Measurements from ENCODE around the gene HSPA5. TPM values are rescaled to one million over a fixed set of nuclear protein-coding genes. Genes with fewer than 3 reads are reported as not detected.
"Not testable (repeated sequence)": the region's sequence is repeated elsewhere in the genome, so short reads cannot be mapped to it uniquely, and the experiment has no call there.

The HSPA5 gene
- polyA plus RNA-seq, 2 of the 4 experiments (the other 2 are of a cell fraction) = 227 to 557 TPM

DNA sequence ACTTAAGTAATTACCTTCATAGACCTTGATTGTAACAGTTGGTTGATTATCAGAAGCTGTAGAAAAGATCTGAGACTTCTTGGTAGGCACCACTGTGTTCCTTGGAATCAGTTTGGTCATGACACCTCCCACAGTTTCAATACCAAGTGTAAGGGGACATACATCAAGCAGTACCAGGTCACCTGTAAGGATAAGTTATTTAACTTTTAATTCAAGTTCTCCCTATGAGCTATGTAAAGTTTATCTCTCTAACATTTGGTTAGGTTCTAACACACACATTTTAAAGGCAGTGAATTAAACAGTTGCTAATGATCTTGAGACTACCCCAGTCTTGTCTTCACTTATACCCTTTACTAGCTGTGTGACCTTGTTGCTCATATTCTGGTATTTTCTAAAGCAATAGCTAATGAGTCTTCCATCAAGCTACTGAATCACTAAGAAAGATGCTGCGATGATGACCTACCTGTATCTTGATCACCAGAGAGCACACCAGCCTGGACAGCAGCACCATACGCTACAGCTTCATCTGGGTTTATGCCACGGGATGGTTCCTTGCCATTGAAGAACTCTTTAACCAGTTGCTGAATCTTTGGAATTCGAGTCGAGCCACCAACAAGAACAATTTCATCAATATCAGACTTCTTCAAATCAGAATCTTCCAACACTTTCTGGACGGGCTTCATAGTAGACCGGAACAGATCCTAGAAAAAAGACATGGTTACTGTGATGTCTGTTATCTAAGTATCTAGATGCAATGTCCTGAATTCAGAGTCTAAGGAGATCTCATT is 2.8 kb downstream of the HSPA5 start:
- POLR2A ChIA-PET = no interaction called here
- Histone ChIP-seq H3K9me3 (no peaks in the 10 kb centered on the region), H3K4me3 (peak overlapping the region; percentile 73; the same call in 2 of the 3 replicates), H3K4me1 (peaks cover 63% of the 10 kb centered on the region), H3K4me2 (peak overlapping the region; percentile 80), H3K27ac (no peak overlapping the region)
- CTCF ChIA-PET = interaction anchor here (0.7 to 1.1 kb wide), 2 partner anchors 94 to 137 kb away, joined by 3 read pairs; no protein-coding TSS in a partner anchor
- no peak for DNase-seq (ENCODE audit: low read depth in 1 of 2, low spot score in 1 of 2)
- WGBS (ENCODE audit: missing lambda C conversion rate) = 77% methylated on average over 7 of the region's 7 CpGs
- no peak for ATAC-seq
- TF ChIP-seq, protein P1, sequence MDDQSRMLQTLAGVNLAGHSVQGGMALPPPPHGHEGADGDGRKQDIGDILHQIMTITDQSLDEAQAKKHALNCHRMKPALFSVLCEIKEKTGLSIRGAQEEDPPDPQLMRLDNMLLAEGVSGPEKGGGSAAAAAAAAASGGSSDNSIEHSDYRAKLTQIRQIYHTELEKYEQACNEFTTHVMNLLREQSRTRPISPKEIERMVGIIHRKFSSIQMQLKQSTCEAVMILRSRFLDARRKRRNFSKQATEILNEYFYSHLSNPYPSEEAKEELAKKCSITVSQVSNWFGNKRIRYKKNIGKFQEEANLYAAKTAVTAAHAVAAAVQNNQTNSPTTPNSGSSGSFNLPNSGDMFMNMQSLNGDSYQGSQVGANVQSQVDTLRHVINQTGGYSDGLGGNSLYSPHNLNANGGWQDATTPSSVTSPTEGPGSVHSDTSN (IDR thresholded peaks at IDR 0.05) = no peak
- TF ChIP-seq BHLHE40 (IDR thresholded peaks at IDR 0.05; ENCODE audit: low read depth, low read length) = no peak
- TF ChIP-seq NPAS2 (CRISPR knock-in tag; IDR thresholded peaks at IDR 0.05; ENCODE audit: borderline replicate concordance) = no peak
- no peak for TF ChIP-seq RNF2 (IDR thresholded peaks at IDR 0.05; ENCODE audit: borderline replicate concordance, low read depth)
- TF ChIP-seq CEBPB (IDR thresholded peaks at IDR 0.05) = no peak
- TF ChIP-seq, protein P2, sequence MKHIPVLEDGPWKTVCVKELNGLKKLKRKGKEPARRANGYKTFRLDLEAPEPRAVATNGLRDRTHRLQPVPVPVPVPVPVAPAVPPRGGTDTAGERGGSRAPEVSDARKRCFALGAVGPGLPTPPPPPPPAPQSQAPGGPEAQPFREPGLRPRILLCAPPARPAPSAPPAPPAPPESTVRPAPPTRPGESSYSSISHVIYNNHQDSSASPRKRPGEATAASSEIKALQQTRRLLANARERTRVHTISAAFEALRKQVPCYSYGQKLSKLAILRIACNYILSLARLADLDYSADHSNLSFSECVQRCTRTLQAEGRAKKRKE (CRISPR knock-in tag; IDR thresholded peaks at IDR 0.05; ENCODE audit: low read depth) = no peak
- no peak for TF ChIP-seq CBX8 (IDR thresholded peaks at IDR 0.05)
- TF ChIP-seq JUNB (IDR thresholded peaks at IDR 0.05) = no peak
- no peak for TF ChIP-seq RCOR1 (IDR thresholded peaks at IDR 0.05; ENCODE audit: low read depth, low read length)
- no peak for FAIRE-seq

DNA sequence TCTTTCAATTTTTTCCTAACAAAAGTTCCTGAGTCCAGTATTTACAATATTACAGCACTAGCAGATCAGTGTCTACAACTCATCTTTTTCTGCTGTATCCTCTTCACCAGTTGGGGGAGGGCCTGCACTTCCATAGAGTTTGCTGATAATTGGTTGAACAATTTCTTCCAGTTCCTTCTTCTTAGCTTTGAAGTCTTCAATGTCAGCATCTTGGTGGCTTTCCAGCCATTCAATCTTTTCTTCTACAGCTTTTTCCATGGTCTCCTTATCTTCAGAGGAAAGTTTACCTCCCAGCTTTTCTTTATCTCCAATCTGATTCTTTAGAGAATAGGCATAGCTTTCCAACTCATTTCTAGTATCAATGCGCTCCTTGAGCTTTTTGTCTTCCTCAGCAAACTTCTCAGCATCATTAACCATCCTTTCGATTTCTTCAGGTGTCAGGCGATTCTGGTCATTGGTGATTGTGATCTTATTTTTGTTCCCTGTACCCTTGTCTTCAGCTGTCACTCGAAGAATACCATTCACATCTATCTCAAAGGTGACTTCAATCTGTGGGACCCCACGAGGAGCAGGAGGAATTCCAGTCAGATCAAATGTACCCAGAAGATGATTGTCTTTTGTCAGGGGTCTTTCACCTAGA is 4.5 kb downstream of the HSPA5 start:
- ATAC-seq; DNase-seq (ENCODE audit: low read depth in 1 of 2, low spot score in 1 of 2); H3K27ac ChIP-seq; H3K4me3 ChIP-seq; FAIRE-seq; H3K9me3 ChIP-seq: not testable (repeated sequence)
- POLR2A ChIA-PET = interaction anchor here (0.6 to 0.7 kb wide), 2 partner anchors 11 to 24 kb away, joined by 3 to 5 read pairs; no protein-coding TSS in a partner anchor
- Histone ChIP-seq H3K4me2 (peak overlapping the region; percentile 80), H3K4me1 (peaks cover 53% of the 10 kb centered on the region)
- 84% methylated on average over 5 of the region's 5 CpGs for WGBS (ENCODE audit: missing lambda C conversion rate)
- CTCF ChIA-PET = interaction anchor here (0.8 to 1.1 kb wide), 3 partner anchors 20 to 125 kb away, joined by 3 to 4 read pairs (median 3); no protein-coding TSS in a partner anchor
- TF ChIP-seq RAD21 (conservative IDR thresholded peaks at IDR 0.05 in 1 of 2, IDR thresholded peaks at IDR 0.05 in 1 of 2) = 0 out of 5 replicates have a peak, but pooled peaks have one; percentile 7 to 10

DNA sequence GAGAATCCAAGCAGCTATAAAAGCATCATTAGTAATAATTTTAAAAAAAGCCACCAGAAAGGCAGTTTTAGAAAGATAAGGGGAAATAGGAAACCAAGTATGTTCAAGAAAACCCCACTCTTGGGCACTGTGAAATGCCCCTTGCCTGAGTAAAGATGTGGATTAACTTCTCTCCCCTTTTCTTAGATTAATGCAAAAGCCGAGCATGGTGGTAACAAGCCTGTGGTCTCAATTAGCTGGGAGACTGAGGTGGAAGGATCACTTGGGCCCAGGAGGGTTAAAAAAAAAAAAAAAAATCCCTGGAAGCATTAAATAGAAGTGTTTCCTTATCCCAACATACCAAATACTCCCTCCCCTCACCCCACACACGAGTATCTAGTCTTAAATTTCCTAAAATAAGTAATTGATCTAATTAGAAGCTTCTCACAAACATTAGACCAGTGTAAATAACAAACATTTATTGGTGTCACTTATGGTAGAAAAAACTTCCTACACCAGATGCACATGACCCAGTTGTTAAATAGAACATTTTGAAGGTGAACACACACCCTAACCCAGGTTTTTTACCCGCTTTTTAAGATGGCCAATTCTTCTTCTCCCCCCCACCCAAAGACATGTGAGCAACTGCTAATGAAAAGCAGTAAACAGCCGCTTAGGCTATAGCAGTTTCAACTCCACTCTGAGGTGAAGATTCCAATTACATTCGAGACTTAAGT is 5.2 kb downstream of the HSPA5 start:
- 78% methylated on average over 5 of the region's 5 CpGs for WGBS (ENCODE audit: missing lambda C conversion rate)
- DNase-seq (ENCODE audit: low read depth in 1 of 2, low spot score in 1 of 2) (no peak), FAIRE-seq (no peak), ATAC-seq (no peak)
- no peaks in the 10 kb centered on the region for H3K9me3 ChIP-seq
- no peak overlapping the region for H3K4me3 ChIP-seq
- H3K4me2 ChIP-seq = peak overlapping the region; percentile 80
- TF ChIP-seq CEBPB (IDR thresholded peaks at IDR 0.05) (no peak), RAD21 (conservative IDR thresholded peaks at IDR 0.05 in 1 of 2, IDR thresholded peaks at IDR 0.05 in 1 of 2) (no peak), RCOR1 (IDR thresholded peaks at IDR 0.05; ENCODE audit: low read depth, low read length) (no peak)
- H3K27ac ChIP-seq = no peak overlapping the region
- H3K4me1 ChIP-seq = peaks cover 53% of the 10 kb centered on the region
- ChIA-PET POLR2A (interaction anchor here (0.6 to 0.7 kb wide), 2 partner anchors 10 to 23 kb away, joined by 3 to 5 read pairs; no protein-coding TSS in a partner anchor), CTCF (interaction anchor here (1.1 kb wide), 2 partner anchors 20 to 126 kb away, joined by 3 to 4 read pairs; no protein-coding TSS in a partner anchor)

DNA sequence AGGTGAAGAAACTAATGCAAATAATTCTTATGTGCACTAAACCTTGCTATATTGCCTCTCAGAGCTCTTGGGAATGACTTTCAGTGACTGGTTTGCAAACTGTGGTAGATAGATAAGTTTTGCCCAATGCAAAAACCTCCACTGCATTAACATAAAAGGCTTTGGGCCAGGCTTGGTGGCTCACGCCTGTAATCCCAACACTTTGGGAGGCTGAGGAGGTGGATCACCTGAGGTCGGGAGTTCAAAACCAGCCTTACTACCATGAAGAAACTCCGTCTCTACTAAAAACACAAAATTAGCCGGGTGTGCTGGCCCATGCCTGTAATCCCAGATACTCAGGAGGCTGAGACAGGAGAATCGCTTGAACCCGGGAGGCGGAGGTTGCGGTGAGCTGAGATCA is 7.0 kb downstream of the HSPA5 start:
- ChIA-PET POLR2A (interaction anchor here (1.0 to 4.8 kb wide), 3 partner anchors 7 to 34 kb away, joined by 4 to 30 read pairs (median 6); partner anchors contain the start of genes HSPA5 and RABEPK), CTCF (interaction anchor here (0.7 to 1.0 kb wide), 2 partner anchors 10 to 21 kb away, joined by 3 to 7 read pairs; no protein-coding TSS in a partner anchor)
- not testable (repeated sequence) for FAIRE-seq; H3K4me2 ChIP-seq; H3K9me3 ChIP-seq; H3K4me3 ChIP-seq; H3K27ac ChIP-seq; ATAC-seq; DNase-seq (ENCODE audit: low read depth in 1 of 2, low spot score in 1 of 2)
- 0 out of 2 replicates have a peak, but pooled peaks have one; percentile 62 for TF ChIP-seq FOSB (CRISPR knock-in tag; IDR thresholded peaks at IDR 0.05)
- 92% methylated on average over 8 of the region's 8 CpGs for WGBS (ENCODE audit: missing lambda C conversion rate)
- peaks cover 48% of the 10 kb centered on the region for H3K4me1 ChIP-seq

Measured in A549 (cell line).